Glomerular endothelial cell (primary cell): Measurements from ENCODE around the gene DDX27. TPM values are rescaled to one million over a fixed set of nuclear protein-coding genes. Genes with fewer than 3 reads are reported as not detected.
A peak's percentile ranks its signal among the peaks of the same experiment; 100 is the strongest.

Source experiments
- DNase-seq: peaks from one replicate; pipeline ENCODE4 v3.0.0-alpha.2; 2011; ENCODE audit warnings: low read depth, low spot score; ENCODE audit errors: extremely low read depth
- total RNA-seq: library from RNA; depleted of rRNA; stranded (reverse); fragments of >200 nt; gene quantifications from 2 replicates; pipeline ENCODE4 v1.2.3, GENCODE V29; 2015

Gene DDX27
- total RNA-seq, 1 donor from 2014 or later: 26.3 TPM

DNA sequence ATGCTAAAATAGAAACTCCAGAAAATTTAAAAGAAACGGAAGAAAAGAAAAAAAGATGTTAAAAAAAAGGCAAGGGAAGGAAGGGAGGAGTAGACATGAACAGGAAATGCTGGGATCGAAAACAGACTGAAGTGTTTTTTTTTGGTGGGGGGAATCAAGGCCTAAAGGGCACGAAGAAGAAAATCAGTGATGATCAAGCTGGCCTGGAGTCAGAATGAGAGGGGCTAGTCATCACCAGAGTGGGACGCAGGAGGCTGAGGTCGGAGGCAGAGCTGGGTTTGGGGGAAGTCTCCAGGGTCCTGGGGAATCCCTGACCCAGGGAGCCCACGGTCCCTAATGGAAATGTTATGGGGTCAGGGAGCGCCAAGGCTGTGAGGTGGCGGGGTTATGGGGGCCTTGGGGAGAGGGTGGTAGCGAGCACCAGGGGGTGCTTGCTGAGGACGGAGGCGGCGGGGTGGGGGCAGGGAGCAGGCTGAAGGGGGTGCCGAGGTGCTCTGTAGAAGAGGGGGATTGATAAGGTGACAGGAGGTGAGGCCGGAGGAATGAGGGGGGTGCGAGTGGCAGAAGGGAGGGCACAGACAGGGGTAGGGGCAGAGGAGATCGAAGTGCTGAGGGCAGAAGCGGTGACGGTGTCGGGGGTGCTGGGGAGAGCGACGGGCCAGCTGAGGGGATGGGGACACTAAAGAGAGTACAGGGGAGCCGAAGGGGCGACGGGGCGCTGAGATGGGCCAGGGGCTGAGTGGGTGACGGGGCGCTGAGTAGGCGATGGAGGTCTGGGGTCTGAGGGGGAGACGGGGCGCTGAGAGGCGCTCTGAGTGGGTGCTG is 58.0 kb downstream of the DDX27 start:
- DNase-seq: no peak

- DNase-seq: no peak
Observed at GRCh38 chr20:49277786-49278035, 58.5 kb downstream of the DDX27 start.

- peak; percentile 87 for DNase-seq
Observed at GRCh38 chr20:49278036-49278817, 59.0 kb downstream of the DDX27 start, which contains the start of gene ZNFX1. Gene ZNFX1 (minus strand): TSS chr20:49278057. CDS start chr20:49275839, 2,218 bp downstream.

DNA sequence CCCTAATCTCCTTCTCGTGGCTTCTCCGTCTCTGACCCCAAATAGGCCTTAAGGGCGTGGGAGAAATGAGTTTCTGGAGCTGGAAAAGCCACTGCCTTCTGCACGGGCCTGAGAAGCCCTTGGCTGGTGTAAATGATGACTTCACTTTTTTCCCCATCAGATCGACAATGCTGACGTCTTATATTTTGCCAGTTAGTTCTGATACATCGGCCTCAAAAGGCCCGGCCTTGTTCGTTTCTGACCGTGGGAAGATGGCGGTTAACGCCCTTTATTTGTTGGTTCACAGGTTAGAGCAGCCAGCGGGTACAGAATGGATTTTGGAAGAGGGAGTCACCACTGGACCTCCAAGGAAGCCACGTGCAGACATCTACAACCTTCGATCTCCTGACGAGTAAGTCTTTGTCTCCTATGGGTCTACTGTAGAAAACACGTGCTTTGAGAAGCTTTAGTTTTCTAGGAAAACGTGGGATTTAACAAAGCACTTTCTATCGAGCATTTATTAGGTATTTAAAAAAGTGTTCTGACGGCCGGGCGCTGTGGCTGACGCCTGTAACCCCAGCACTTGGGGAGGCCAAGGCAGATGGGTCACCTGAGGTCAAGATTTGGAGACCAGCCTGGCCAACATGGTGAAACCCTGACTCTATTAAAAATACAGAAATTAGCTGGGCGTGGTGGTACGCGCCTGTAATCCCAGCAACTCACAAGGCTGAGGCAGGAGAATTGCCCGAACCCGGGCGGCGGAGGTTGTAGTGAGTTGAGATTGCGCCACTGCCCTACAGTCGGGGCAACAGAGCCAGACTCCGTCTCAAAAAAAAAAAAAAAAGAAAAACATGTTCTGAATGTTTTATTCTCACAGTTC is 59.8 kb downstream of the DDX27 start:
- DNase-seq: no peak

DNA sequence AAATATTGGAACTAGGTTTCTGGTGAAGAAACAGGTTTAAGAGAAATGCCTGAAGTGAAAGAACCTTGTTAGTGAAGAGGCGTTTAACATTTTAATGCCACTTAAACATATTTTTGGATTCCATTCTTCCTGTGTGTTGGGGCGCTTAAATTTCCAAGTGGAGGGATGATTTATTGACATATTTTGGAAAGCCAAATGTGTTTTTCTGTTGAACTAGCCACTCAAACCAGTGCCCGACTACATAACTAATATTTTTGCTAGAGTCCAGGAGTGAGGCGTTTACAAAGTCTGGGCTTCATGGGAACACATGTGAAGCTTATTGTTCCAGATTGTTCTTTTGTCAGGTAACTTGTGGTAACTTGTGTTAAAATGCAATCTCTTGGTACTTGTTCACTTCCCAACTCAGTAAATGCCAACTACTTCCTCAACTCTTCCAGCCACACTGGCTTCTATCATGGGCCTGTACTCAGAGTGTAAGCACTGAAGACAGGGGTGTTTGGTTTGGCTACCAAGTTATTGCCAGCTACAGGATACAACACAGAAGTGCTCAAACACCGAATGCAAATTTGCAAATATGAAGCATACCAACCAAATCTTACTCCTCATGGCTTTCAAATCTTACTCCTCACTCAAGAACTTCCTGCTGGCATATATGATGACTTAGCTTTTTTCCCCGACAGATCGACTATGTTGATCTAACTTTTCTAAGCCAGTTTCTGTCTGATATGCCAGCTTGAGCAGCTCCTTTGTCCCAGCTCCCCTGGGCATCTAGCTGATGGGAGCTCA is 60.7 kb downstream of the DDX27 start:
- no peak for DNase-seq

DNA sequence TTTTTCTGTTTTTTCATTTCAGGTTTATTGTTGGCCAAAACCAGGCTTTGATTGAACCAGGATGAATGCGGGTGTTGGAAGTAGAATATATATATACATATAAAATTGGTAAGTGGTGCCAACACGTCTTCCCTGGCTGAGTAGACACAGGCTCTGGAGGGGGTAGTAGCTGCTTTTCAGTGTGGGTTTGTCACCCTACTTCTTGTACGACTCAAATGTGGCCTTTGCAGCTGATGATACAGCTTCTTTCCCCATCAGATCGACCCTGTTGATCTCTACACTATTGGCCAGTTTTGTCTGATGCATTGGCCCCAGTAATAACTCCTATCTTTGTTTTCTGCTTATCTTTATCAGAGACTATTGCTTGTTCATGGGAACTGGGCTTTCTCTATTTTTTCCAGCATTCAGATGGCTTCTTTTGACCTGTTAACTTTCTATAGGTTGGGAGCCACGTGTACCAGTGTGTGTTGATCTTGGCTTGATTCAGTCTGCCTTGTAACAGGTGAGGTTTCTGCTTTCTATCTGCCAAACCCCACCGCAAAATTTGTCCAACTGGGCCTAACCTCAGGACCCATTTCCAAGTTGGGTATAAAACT is 61.3 kb downstream of the DDX27 start:
- no peak for DNase-seq

DNA sequence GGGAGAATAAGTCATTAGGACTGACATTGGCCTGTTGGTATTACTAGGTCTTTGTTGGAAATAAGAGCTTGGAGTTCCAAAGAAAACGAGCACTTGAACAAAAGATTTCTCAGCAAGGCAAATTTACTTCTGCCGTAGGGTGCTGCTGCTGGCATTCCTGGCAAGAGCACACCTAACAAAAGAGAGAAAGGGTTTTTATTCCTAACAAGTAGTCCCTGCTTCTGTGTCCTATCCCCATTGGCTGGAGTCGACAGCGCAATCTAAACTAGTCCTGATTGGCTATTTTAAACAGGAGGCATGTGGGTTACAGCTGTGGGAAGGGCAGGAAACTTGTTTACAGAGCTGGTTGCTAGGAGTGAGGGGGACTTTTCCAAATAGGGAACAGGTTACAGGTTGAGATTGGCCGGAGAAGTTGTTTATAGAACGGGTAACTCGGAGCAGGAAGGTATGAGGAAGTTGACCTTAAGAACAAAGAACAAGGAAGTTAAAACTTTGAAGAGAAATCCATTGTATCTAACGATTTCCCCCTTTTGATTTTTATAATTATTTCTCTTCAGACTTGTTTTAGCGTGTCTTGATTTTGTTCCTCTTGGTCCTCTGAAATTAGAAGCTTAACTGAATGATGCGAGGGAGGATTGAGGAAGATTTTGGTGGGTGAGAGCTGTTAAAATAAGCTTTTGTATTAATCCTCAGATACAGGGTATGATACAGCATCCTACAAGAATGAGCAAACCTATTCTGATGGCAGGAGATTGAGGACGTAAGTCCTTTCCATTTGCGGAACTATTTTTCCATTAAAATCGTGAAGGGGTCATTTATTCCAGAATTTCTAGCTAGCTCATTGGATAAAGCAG is 62.1 kb downstream of the DDX27 start:
- peak; percentile 70 for DNase-seq

- DNase-seq: no peak
Observed at GRCh38 chr20:49281913-49282467, 62.8 kb downstream of the DDX27 start.

- no peak for DNase-seq
Observed at GRCh38 chr20:49282584-49283171, 63.5 kb downstream of the DDX27 start.

DNA sequence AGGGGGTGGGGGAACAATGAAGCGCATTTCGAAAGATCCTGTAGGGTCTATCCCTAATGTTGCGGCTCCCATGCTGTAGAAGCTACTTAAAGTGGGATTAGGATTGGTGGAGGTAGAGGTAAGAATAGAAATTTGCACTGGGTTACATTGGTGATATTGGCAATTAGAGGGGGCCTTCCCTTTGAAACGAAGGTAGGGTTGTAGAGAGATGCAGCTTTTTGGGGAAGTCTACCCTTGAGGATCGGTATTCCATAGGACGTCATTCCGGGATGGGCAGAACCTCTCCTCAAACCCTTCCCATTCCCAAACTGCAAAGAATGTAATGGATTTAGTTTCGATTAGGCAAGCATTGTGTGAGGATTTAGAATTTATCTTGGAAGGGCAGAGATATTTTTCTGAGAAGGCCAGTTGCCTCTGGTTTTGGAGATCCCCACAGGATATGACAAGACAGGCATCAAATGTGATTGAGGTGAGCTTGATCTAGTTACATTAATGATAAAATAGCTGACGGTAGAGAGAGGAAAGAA is 64.0 kb downstream of the DDX27 start:
- no peak for DNase-seq

GRCh38 chr20:49283703-49284625 is 64.7 kb downstream of the DDX27 start:
- DNase-seq: no peak

DNA sequence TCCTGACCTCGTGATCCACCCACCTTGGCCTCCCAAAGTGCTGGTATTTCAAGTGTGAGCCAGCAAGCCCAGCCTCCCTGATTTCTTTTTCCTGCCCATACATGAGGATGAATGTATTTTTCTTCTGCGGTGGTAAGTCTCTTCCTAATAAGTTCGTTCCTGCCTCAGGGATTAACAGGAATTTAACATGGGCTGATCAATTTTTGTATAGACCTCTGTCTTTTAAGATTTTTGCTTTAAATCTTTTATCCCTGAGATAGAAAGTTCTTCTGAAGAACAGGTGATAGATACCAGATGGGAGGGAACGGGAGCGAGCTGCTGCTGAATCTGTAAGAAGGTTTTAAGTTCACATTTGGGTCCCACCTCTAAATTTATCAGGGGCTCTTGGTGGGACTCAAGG is 65.6 kb downstream of the DDX27 start:
- no peak for DNase-seq

DNA sequence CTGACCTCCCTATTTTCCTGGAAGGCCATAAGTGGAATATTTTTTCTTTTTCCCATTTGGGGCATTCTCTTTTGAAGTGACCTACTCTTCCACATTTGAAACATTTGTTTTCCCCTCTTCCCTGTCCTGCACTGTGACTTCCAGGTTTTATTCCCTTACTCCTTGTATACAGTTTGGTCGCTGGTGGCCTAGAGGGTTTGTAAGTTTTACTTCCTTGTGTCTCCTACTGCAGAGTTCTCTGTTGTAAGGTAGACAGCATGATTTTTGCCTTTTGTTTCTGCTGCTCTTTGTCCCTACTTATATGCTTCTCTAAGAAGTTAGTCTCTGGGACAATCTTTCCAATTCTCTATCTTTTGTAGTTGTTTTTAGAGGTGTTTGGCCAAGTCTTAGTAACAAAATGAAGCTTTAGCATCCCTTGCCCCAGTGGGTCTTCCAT is 66.0 kb downstream of the DDX27 start:
- no peak for DNase-seq

GRCh38 chr20:49285813-49286494 is 66.7 kb downstream of the DDX27 start:
- DNase-seq: no peak

- no peak for DNase-seq
Observed at GRCh38 chr20:49286689-49287551, 67.7 kb downstream of the DDX27 start.
